GM23338 (cell line): Measurements from ENCODE around the gene SPCS1. TPM values are rescaled to one million over a fixed set of nuclear protein-coding genes. Genes with fewer than 3 reads are reported as not detected.

Experiments used
- ATAC-seq: fragments of 200-7000 bp; cut with Tn5 transposase; 3 replicates; pipeline ENCODE4 v1.9.1; 2020
- DNase-seq: peaks from one replicate; pipeline ENCODE4 v3.0.0-alpha.2; 2015; ENCODE audit warnings: low spot score
- H2AFZ ChIP-seq: fragments of 200-600 bp; sonication (generic); 2 replicates; pipeline ENCODE4 v1.8.0; 2016; ENCODE audit warnings: antibody characterized with exemption, mild to moderate bottlenecking, moderate library complexity
- H3F3A ChIP-seq: fragments of 200-600 bp; sonication (generic); replicated peaks from 2 replicates; pipeline ENCODE4 v1.8.0; 2017; ENCODE audit warnings: antibody characterized with exemption, mixed run types, low read depth
- H3K27ac ChIP-seq: fragments of 200-600 bp; sonication (generic); 2 replicates; pipeline ENCODE4 v1.6.1; 2016; ENCODE audit warnings: low read depth
- H3K27me3 ChIP-seq: fragments of 200-600 bp; sonication (generic); 2 replicates; pipeline ENCODE4 v1.8.0; 2016; ENCODE audit warnings: mild to moderate bottlenecking, mixed run types, moderate library complexity; ENCODE audit not compliant: insufficient read depth
- H3K36me3 ChIP-seq: fragments of 200-600 bp; sonication (generic); 2 replicates; pipeline ENCODE4 v1.8.0; 2016; ENCODE audit warnings: mild to moderate bottlenecking; ENCODE audit not compliant: insufficient read depth
- H3K4me1 ChIP-seq: fragments of 200-600 bp; sonication (generic); 2 replicates; pipeline ENCODE4 v1.8.0; 2016; ENCODE audit warnings: mild to moderate bottlenecking, moderate library complexity; ENCODE audit not compliant: insufficient read depth
- H3K4me2 ChIP-seq: fragments of 200-600 bp; sonication (generic); 2 replicates; pipeline ENCODE4 v1.7.1; 2017; ENCODE audit warnings: mixed run types
- H3K4me3 ChIP-seq: fragments of 200-600 bp; sonication (generic); 2 replicates; pipeline ENCODE4 v1.6.1; 2016; ENCODE audit warnings: mixed run types
- H3K79me2 ChIP-seq: fragments of 200-600 bp; sonication (generic); replicated peaks from 2 replicates; pipeline ENCODE4 v1.8.0; 2017; ENCODE audit warnings: mild to moderate bottlenecking; ENCODE audit not compliant: insufficient read depth
- H3K9me2 ChIP-seq: fragments of 200-600 bp; sonication (generic); 2 replicates; pipeline ENCODE4 v1.8.0; 2017; ENCODE audit not compliant: insufficient read depth
- H4K20me1 ChIP-seq: fragments of 200-600 bp; sonication (generic); replicated peaks from 2 replicates; pipeline ENCODE4 v1.8.0; 2017; ENCODE audit warnings: mild to moderate bottlenecking; ENCODE audit not compliant: insufficient read depth
- H3K27ac Mint-ChIP-seq: 2 replicates; pipeline ENCODE4 v1.8.0; 2020; ENCODE audit warnings: inconsistent platforms, mild to moderate bottlenecking, moderate library complexity, mixed read lengths
- H3K27me3 Mint-ChIP-seq: 3 replicates; pipeline ENCODE4 v1.8.0; 2022; ENCODE audit warnings: low read depth, mild to moderate bottlenecking, moderate library complexity, mixed read lengths, inconsistent platforms; ENCODE audit not compliant: insufficient read depth, poor library complexity
- H3K36me3 Mint-ChIP-seq: 3 replicates; pipeline ENCODE4 v1.8.0; 2021; ENCODE audit warnings: low read depth, mild to moderate bottlenecking, inconsistent platforms, moderate library complexity, mixed read lengths
- H3K4me1 Mint-ChIP-seq: 3 replicates; pipeline ENCODE4 v1.8.0; 2020; ENCODE audit warnings: mild to moderate bottlenecking, inconsistent platforms, mixed read lengths
- H3K4me3 Mint-ChIP-seq: 3 replicates; pipeline ENCODE4 v1.8.0; 2021; ENCODE audit warnings: moderate library complexity, mild to moderate bottlenecking, inconsistent platforms, mixed read lengths
- H3K9me3 Mint-ChIP-seq: 3 replicates; pipeline ENCODE4 v1.8.0; 2020; ENCODE audit warnings: moderate library complexity, mild to moderate bottlenecking, inconsistent platforms, mixed read lengths
- CREB1 ChIP-seq: fragments of 250-450 bp; sonication (Bioruptor Pico); IDR thresholded peaks from 2 replicates; pipeline ENCODE4 v1.5.0; 2020; ENCODE audit warnings: low read depth, mild to moderate bottlenecking, moderate library complexity
- EZH2 ChIP-seq: fragments of 200-600 bp; sonication (generic); IDR thresholded peaks from one replicate; pipeline ENCODE4 v1.8.0; 2017; ENCODE audit warnings: antibody characterized with exemption, mild to moderate bottlenecking, low read depth; ENCODE audit not compliant: unreplicated experiment
- EZH2phosphoT487 ChIP-seq: fragments of 200-600 bp; sonication (generic); IDR thresholded peaks from one replicate; pipeline ENCODE4 v1.8.1; 2018; ENCODE audit warnings: antibody characterized with exemption; ENCODE audit not compliant: unreplicated experiment
- JUNB ChIP-seq: IDR thresholded peaks from one replicate; pipeline ENCODE4 v1.6.1; 2016; ENCODE audit warnings: antibody characterized with exemption; ENCODE audit not compliant: unreplicated experiment
- NANOG ChIP-seq: IDR thresholded peaks from 2 replicates; pipeline ENCODE4 v1.6.1; 2016; ENCODE audit warnings: antibody characterized with exemption, borderline replicate concordance
- POLR2AphosphoS5 ChIP-seq: IDR thresholded peaks from 2 replicates; pipeline ENCODE4 v1.6.1; 2016; ENCODE audit warnings: antibody characterized with exemption, low read depth
- STAT1 ChIP-seq: IDR thresholded peaks from one replicate; pipeline ENCODE4 v1.6.1; 2016; ENCODE audit warnings: antibody characterized with exemption; ENCODE audit not compliant: unreplicated experiment
- ZNF114 ChIP-seq: fragments of 250-450 bp; sonication (Bioruptor Pico); IDR thresholded peaks from 2 replicates; pipeline ENCODE4 v1.5.0; 2020; ENCODE audit warnings: mild to moderate bottlenecking, moderate library complexity
- ZNF331 ChIP-seq: fragments of 250-450 bp; sonication (Bioruptor Pico); IDR thresholded peaks from 2 replicates; pipeline ENCODE4 v1.5.0; 2020; ENCODE audit warnings: low read depth, mild to moderate bottlenecking, moderate library complexity
- polyA plus RNA-seq: library from polyadenylated mRNA; unstranded; fragments of >200 nt; fragmentation: Nextera tagmentation; extraction: Ambion mirVana; gene quantifications from 2 replicates; pipeline ENCODE4 v1.2.1, GENCODE V29; 2016
- total RNA-seq: library from RNA; depleted of rRNA; stranded (reverse); fragments of >200 nt; shearing (Covaris generic); gene quantifications from 2 replicates; pipeline ENCODE4 v1.2.3, GENCODE V29; 2014
- TF ChIP-seq, protein P1 (sequence below), 2 experiments: fragments of 200-600 bp in 1 of 2; sonication (generic) in 1 of 2; conservative IDR thresholded peaks; 2 replicates each; pipeline versions ENCODE4 v1.5.1 to v1.6.1; 2016 to 2017; ENCODE audit warnings: antibody characterized with exemption in 2 of 2, low read depth in 2 of 2, mild to moderate bottlenecking in 2 of 2, moderate library complexity in 1 of 2
- TF ChIP-seq, protein P2 (sequence below): fragments of 250-450 bp; sonication (Bioruptor Pico); IDR thresholded peaks from 2 replicates; pipeline ENCODE4 v1.5.0; 2020; ENCODE audit warnings: mild to moderate bottlenecking, moderate library complexity
- TF ChIP-seq, protein P3 (sequence below): IDR thresholded peaks from 2 replicates; pipeline ENCODE4 v1.6.1; 2016; ENCODE audit warnings: antibody characterized with exemption
- TF ChIP-seq, protein P4 (sequence below): IDR thresholded peaks from one replicate; pipeline ENCODE4 v1.6.1; 2018; ENCODE audit warnings: antibody characterized with exemption; ENCODE audit not compliant: unreplicated experiment

SPCS1 gene
- total and polyA plus RNA-seq, 2 experiments from 2014 or later, result 165 to 288 TPM

DNA sequence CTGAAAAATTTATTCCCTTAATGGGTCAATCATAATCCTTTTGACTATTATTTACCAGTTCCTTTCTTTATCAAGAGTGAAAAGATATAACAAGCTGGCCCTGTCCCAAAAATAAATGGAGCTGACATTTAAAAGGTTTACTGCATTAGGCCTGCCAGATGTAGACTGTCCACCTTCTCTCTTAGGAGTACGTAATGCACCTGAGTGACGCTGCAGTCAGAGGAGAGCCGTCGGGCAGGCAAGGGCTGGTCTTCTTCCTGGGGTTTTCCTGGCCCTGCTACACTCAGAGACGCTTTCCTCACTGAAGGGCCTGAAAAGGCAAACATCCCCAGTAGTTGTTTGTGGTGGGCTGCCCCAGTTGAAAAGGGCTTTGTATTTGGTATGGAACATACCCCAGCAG, 37.2 kb downstream of the SPCS1 start:
- Mint-ChIP-seq H3K9me3 (no peaks in the 10 kb centered on the region), H3K27me3 (no peaks in the 10 kb centered on the region), H3K4me3 (no peak overlapping the region), H3K27ac (no peak overlapping the region), H3K4me1 (no peaks in the 10 kb centered on the region), H3K36me3 (peaks cover 79% of the 10 kb centered on the region)
- Histone ChIP-seq H3F3A (no peaks in the 10 kb centered on the region), H3K4me1 (no peaks in the 10 kb centered on the region), H4K20me1 (no peaks in the 10 kb centered on the region; the same call in 1 of the 2 replicates), H3K27me3 (no peaks in the 10 kb centered on the region), H2AFZ (no peak overlapping the region), H3K36me3 (peaks cover 49% of the 10 kb centered on the region), H3K9me2 (no peaks in the 10 kb centered on the region), H3K4me2 (no peak overlapping the region), H3K4me3 (no peak overlapping the region), H3K79me2 (no peaks in the 10 kb centered on the region), H3K27ac (no peak overlapping the region)
- DNase-seq (no peak), ATAC-seq (no peak)
- TF ChIP-seq ZNF114, result no peak
- no peak for TF ChIP-seq CREB1
- TF ChIP-seq JUNB, result no peak
- TF ChIP-seq, protein P1, sequence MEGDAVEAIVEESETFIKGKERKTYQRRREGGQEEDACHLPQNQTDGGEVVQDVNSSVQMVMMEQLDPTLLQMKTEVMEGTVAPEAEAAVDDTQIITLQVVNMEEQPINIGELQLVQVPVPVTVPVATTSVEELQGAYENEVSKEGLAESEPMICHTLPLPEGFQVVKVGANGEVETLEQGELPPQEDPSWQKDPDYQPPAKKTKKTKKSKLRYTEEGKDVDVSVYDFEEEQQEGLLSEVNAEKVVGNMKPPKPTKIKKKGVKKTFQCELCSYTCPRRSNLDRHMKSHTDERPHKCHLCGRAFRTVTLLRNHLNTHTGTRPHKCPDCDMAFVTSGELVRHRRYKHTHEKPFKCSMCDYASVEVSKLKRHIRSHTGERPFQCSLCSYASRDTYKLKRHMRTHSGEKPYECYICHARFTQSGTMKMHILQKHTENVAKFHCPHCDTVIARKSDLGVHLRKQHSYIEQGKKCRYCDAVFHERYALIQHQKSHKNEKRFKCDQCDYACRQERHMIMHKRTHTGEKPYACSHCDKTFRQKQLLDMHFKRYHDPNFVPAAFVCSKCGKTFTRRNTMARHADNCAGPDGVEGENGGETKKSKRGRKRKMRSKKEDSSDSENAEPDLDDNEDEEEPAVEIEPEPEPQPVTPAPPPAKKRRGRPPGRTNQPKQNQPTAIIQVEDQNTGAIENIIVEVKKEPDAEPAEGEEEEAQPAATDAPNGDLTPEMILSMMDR (conservative IDR thresholded peaks at IDR 0.05; ENCODE audit: low read depth in 2 of 2), result no peak
- no peak for TF ChIP-seq STAT1
- no peak for TF ChIP-seq EZH2
- no peak for TF ChIP-seq ZNF331 (CRISPR knock-in tag)
- TF ChIP-seq, protein P2, sequence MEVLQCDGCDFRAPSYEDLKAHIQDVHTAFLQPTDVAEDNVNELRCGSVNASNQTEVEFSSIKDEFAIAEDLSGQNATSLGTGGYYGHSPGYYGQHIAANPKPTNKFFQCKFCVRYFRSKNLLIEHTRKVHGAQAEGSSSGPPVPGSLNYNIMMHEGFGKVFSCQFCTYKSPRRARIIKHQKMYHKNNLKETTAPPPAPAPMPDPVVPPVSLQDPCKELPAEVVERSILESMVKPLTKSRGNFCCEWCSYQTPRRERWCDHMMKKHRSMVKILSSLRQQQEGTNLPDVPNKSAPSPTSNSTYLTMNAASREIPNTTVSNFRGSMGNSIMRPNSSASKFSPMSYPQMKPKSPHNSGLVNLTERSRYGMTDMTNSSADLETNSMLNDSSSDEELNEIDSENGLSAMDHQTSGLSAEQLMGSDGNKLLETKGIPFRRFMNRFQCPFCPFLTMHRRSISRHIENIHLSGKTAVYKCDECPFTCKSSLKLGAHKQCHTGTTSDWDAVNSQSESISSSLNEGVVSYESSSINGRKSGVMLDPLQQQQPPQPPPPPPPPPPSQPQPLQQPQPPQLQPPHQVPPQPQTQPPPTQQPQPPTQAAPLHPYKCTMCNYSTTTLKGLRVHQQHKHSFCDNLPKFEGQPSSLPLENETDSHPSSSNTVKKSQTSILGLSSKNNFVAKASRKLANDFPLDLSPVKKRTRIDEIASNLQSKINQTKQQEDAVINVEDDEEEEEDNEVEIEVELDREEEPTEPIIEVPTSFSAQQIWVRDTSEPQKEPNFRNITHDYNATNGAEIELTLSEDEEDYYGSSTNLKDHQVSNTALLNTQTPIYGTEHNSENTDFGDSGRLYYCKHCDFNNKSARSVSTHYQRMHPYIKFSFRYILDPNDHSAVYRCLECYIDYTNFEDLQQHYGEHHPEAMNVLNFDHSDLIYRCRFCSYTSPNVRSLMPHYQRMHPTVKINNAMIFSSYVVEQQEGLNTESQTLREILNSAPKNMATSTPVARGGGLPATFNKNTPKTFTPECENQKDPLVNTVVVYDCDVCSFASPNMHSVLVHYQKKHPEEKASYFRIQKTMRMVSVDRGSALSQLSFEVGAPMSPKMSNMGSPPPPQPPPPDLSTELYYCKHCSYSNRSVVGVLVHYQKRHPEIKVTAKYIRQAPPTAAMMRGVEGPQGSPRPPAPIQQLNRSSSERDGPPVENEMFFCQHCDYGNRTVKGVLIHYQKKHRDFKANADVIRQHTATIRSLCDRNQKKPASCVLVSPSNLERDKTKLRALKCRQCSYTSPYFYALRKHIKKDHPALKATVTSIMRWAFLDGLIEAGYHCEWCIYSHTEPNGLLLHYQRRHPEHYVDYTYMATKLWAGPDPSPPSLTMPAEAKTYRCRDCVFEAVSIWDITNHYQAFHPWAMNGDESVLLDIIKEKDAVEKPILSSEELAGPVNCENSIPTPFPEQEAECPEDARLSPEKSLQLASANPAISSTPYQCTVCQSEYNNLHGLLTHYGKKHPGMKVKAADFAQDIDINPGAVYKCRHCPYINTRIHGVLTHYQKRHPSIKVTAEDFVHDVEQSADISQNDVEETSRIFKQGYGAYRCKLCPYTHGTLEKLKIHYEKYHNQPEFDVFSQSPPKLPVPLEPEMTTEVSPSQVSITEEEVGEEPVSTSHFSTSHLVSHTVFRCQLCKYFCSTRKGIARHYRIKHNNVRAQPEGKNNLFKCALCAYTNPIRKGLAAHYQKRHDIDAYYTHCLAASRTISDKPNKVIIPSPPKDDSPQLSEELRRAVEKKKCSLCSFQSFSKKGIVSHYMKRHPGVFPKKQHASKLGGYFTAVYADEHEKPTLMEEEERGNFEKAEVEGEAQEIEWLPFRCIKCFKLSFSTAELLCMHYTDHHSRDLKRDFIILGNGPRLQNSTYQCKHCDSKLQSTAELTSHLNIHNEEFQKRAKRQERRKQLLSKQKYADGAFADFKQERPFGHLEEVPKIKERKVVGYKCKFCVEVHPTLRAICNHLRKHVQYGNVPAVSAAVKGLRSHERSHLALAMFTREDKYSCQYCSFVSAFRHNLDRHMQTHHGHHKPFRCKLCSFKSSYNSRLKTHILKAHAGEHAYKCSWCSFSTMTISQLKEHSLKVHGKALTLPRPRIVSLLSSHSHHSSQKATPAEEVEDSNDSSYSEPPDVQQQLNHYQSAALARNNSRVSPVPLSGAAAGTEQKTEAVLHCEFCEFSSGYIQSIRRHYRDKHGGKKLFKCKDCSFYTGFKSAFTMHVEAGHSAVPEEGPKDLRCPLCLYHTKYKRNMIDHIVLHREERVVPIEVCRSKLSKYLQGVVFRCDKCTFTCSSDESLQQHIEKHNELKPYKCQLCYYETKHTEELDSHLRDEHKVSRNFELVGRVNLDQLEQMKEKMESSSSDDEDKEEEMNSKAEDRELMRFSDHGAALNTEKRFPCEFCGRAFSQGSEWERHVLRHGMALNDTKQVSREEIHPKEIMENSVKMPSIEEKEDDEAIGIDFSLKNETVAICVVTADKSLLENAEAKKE (CRISPR knock-in tag), result no peak
- TF ChIP-seq, protein P3, sequence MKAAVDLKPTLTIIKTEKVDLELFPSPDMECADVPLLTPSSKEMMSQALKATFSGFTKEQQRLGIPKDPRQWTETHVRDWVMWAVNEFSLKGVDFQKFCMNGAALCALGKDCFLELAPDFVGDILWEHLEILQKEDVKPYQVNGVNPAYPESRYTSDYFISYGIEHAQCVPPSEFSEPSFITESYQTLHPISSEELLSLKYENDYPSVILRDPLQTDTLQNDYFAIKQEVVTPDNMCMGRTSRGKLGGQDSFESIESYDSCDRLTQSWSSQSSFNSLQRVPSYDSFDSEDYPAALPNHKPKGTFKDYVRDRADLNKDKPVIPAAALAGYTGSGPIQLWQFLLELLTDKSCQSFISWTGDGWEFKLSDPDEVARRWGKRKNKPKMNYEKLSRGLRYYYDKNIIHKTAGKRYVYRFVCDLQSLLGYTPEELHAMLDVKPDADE, result no peak
- TF ChIP-seq, protein P4, sequence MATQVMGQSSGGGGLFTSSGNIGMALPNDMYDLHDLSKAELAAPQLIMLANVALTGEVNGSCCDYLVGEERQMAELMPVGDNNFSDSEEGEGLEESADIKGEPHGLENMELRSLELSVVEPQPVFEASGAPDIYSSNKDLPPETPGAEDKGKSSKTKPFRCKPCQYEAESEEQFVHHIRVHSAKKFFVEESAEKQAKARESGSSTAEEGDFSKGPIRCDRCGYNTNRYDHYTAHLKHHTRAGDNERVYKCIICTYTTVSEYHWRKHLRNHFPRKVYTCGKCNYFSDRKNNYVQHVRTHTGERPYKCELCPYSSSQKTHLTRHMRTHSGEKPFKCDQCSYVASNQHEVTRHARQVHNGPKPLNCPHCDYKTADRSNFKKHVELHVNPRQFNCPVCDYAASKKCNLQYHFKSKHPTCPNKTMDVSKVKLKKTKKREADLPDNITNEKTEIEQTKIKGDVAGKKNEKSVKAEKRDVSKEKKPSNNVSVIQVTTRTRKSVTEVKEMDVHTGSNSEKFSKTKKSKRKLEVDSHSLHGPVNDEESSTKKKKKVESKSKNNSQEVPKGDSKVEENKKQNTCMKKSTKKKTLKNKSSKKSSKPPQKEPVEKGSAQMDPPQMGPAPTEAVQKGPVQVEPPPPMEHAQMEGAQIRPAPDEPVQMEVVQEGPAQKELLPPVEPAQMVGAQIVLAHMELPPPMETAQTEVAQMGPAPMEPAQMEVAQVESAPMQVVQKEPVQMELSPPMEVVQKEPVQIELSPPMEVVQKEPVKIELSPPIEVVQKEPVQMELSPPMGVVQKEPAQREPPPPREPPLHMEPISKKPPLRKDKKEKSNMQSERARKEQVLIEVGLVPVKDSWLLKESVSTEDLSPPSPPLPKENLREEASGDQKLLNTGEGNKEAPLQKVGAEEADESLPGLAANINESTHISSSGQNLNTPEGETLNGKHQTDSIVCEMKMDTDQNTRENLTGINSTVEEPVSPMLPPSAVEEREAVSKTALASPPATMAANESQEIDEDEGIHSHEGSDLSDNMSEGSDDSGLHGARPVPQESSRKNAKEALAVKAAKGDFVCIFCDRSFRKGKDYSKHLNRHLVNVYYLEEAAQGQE, result no peak
- TF ChIP-seq NANOG, result no peak
- no peak for TF ChIP-seq POLR2AphosphoS5
- no peak for TF ChIP-seq EZH2phosphoT487
